ENCODE results near the gene ELAVL1. TPM values are rescaled to one million over a fixed set of nuclear protein-coding genes. Genes with fewer than 3 reads are reported as not detected.
A peak's percentile ranks its signal among the peaks of the same experiment; 100 is the strongest.

ELAVL1 gene
- total and polyA plus RNA-seq, 2 of the 13 experiments (the other 11 are each of a cell fraction or from before 2014, with no cell fraction given) = 27.9 to 38.4 TPM

DNA sequence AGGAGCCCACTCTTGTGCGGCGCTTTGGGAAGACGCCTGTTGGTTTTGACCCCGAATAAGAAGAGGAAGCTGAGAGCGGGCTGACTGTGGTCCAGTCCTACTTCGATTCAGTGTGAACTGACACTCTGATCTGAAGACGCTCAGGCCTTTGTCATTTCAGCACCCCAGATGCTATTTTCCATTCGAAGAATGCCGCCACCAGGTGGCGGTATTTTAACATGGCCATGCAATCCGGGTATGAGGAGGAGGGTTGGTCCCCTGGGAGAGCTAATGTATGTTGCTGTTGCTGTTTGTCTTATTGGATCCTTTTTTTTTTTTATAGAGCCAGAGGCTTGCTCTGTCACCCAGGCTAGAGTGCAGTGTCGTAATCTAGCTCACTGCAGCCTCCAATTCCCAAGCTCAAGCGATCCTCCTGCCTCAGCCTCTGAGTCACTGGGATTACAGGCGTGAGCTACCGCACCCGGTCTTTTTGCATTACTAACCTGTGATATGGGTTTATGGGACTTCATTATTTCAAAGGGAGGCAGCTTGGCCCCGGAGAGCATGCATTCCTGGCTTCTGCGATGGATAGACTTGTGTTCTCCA, 61.2 kb downstream of the ELAVL1 start (continued):
- TF ChIP-seq, protein P1, sequence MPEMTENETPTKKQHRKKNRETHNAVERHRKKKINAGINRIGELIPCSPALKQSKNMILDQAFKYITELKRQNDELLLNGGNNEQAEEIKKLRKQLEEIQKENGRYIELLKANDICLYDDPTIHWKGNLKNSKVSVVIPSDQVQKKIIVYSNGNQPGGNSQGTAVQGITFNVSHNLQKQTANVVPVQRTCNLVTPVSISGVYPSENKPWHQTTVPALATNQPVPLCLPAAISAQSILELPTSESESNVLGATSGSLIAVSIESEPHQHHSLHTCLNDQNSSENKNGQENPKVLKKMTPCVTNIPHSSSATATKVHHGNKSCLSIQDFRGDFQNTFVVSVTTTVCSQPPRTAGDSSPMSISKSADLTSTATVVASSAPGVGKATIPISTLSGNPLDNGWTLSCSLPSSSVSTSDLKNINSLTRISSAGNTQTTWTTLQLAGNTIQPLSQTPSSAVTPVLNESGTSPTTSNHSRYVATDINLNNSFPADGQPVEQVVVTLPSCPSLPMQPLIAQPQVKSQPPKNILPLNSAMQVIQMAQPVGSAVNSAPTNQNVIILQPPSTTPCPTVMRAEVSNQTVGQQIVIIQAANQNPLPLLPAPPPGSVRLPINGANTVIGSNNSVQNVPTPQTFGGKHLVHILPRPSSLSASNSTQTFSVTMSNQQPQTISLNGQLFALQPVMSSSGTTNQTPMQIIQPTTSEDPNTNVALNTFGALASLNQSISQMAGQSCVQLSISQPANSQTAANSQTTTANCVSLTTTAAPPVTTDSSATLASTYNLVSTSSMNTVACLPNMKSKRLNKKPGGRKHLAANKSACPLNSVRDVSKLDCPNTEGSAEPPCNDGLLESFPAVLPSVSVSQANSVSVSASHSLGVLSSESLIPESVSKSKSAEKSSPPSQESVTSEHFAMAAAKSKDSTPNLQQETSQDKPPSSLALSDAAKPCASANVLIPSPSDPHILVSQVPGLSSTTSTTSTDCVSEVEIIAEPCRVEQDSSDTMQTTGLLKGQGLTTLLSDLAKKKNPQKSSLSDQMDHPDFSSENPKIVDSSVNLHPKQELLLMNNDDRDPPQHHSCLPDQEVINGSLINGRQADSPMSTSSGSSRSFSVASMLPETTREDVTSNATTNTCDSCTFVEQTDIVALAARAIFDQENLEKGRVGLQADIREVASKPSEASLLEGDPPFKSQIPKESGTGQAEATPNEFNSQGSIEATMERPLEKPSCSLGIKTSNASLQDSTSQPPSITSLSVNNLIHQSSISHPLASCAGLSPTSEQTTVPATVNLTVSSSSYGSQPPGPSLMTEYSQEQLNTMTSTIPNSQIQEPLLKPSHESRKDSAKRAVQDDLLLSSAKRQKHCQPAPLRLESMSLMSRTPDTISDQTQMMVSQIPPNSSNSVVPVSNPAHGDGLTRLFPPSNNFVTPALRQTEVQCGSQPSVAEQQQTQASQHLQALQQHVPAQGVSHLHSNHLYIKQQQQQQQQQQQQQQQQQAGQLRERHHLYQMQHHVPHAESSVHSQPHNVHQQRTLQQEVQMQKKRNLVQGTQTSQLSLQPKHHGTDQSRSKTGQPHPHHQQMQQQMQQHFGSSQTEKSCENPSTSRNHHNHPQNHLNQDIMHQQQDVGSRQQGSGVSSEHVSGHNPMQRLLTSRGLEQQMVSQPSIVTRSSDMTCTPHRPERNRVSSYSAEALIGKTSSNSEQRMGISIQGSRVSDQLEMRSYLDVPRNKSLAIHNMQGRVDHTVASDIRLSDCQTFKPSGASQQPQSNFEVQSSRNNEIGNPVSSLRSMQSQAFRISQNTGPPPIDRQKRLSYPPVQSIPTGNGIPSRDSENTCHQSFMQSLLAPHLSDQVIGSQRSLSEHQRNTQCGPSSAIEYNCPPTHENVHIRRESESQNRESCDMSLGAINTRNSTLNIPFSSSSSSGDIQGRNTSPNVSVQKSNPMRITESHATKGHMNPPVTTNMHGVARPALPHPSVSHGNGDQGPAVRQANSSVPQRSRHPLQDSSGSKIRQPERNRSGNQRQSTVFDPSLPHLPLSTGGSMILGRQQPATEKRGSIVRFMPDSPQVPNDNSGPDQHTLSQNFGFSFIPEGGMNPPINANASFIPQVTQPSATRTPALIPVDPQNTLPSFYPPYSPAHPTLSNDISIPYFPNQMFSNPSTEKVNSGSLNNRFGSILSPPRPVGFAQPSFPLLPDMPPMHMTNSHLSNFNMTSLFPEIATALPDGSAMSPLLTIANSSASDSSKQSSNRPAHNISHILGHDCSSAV (CRISPR knock-in tag; IDR thresholded peaks at IDR 0.05; ENCODE audit: borderline replicate concordance) = no peak
- no peak for TF ChIP-seq TAF15 (IDR thresholded peaks at IDR 0.05; ENCODE audit: low read depth, low read length, poor library complexity, severe bottlenecking)
- TF ChIP-seq, protein P2, sequence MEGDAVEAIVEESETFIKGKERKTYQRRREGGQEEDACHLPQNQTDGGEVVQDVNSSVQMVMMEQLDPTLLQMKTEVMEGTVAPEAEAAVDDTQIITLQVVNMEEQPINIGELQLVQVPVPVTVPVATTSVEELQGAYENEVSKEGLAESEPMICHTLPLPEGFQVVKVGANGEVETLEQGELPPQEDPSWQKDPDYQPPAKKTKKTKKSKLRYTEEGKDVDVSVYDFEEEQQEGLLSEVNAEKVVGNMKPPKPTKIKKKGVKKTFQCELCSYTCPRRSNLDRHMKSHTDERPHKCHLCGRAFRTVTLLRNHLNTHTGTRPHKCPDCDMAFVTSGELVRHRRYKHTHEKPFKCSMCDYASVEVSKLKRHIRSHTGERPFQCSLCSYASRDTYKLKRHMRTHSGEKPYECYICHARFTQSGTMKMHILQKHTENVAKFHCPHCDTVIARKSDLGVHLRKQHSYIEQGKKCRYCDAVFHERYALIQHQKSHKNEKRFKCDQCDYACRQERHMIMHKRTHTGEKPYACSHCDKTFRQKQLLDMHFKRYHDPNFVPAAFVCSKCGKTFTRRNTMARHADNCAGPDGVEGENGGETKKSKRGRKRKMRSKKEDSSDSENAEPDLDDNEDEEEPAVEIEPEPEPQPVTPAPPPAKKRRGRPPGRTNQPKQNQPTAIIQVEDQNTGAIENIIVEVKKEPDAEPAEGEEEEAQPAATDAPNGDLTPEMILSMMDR (CRISPR knock-in tag; IDR thresholded peaks at IDR 0.05) = peak; percentile 81
- no peak for TF ChIP-seq HOXA9 (CRISPR knock-in tag; IDR thresholded peaks at IDR 0.05; ENCODE audit: borderline replicate concordance)
- TF ChIP-seq MXD4 (CRISPR knock-in tag; IDR thresholded peaks at IDR 0.05) = peak; percentile 7; the same call in 1 of the 2 replicates
- TF ChIP-seq STAT5B (CRISPR knock-in tag; IDR thresholded peaks at IDR 0.05) = 0 out of 2 replicates have a peak, but pooled peaks have one; percentile 33
- TF ChIP-seq ZBTB1 (CRISPR knock-in tag; IDR thresholded peaks at IDR 0.05; ENCODE audit: borderline replicate concordance) = no peak
- no peak for TF ChIP-seq HOXA5 (CRISPR knock-in tag; IDR thresholded peaks at IDR 0.05)
- TF ChIP-seq, protein P3, sequence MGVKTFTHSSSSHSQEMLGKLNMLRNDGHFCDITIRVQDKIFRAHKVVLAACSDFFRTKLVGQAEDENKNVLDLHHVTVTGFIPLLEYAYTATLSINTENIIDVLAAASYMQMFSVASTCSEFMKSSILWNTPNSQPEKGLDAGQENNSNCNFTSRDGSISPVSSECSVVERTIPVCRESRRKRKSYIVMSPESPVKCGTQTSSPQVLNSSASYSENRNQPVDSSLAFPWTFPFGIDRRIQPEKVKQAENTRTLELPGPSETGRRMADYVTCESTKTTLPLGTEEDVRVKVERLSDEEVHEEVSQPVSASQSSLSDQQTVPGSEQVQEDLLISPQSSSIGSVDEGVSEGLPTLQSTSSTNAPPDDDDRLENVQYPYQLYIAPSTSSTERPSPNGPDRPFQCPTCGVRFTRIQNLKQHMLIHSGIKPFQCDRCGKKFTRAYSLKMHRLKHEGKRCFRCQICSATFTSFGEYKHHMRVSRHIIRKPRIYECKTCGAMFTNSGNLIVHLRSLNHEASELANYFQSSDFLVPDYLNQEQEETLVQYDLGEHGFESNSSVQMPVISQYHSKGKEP (CRISPR knock-in tag; IDR thresholded peaks at IDR 0.05) = no peak
- TF ChIP-seq GABPB1 (CRISPR knock-in tag; IDR thresholded peaks at IDR 0.05) = no peak
- no peak for TF ChIP-seq CCAR2 (optimal IDR thresholded peaks at IDR 0.05; ENCODE audit: low read depth, low read length)
- TF ChIP-seq TGIF2 (CRISPR knock-in tag; IDR thresholded peaks at IDR 0.05) = 0 out of 2 replicates have a peak, but pooled peaks have one; percentile 30
- TF ChIP-seq SIN3B (IDR thresholded peaks at IDR 0.05; ENCODE audit: low read length) = 0 out of 2 replicates have a peak, but pooled peaks have one; percentile 7
- TF ChIP-seq RAD21 (CRISPR knock-in tag; IDR thresholded peaks at IDR 0.05) = peak; percentile 53; the same call in 1 of the 2 replicates
